ENCODE measurements around the gene CCDC102A.
A peak's percentile ranks its signal among the peaks of the same experiment; 100 is the strongest.

Gene CCDC102A

GRCh38 chr16:57482845-57483545 lies 53.4 kb downstream of the CCDC102A start:
- Histone ChIP-seq H3K27ac (ENCODE audit: low read depth, low read length) (no peak overlapping the region), H3K27me3 (ENCODE audit: insufficient read depth, low read length) (no peaks in the 10 kb centered on the region), H2AFZ (ENCODE audit: low read length, unreplicated experiment) (no peak overlapping the region), H3K79me2 (ENCODE audit: control insufficient read depth, insufficient read depth, low read length, unreplicated experiment) (peaks cover 17% of the 10 kb centered on the region), H3K36me3 (ENCODE audit: insufficient read depth, low read length) (no peaks in the 10 kb centered on the region), H3K4me3 (ENCODE audit: low read depth, low read length) (no peak overlapping the region), H3K4me1 (ENCODE audit: control insufficient read depth, insufficient read depth, low read length, unreplicated experiment) (peaks cover 33% of the 10 kb centered on the region)

- no peak overlapping the region for H3K27ac ChIP-seq (ENCODE audit: low read depth, low read length)
- H3K4me1 ChIP-seq (ENCODE audit: control insufficient read depth, insufficient read depth, low read length, unreplicated experiment), result peaks cover 29% of the 10 kb centered on the region
- H3K4me3 ChIP-seq (ENCODE audit: low read depth, low read length), result no peak overlapping the region
- H3K36me3 ChIP-seq (ENCODE audit: insufficient read depth, low read length), result no peaks in the 10 kb centered on the region
- H3K27me3 ChIP-seq (ENCODE audit: insufficient read depth, low read length), result no peaks in the 10 kb centered on the region
- H3K79me2 ChIP-seq (ENCODE audit: control insufficient read depth, insufficient read depth, low read length, unreplicated experiment), result peaks cover 32% of the 10 kb centered on the region
- H2AFZ ChIP-seq (ENCODE audit: low read length, unreplicated experiment), result no peak overlapping the region
Measured at GRCh38 chr16:57481421-57481820, 55.0 kb downstream of the CCDC102A start.

GRCh38 chr16:57480754-57481230 lies 55.6 kb downstream of the CCDC102A start:
- Histone ChIP-seq H3K27me3 (ENCODE audit: insufficient read depth, low read length) (no peaks in the 10 kb centered on the region), H3K4me1 (ENCODE audit: control insufficient read depth, insufficient read depth, low read length, unreplicated experiment) (peaks cover 29% of the 10 kb centered on the region), H3K4me3 (ENCODE audit: low read depth, low read length) (no peak overlapping the region), H2AFZ (ENCODE audit: low read length, unreplicated experiment) (no peak overlapping the region), H3K79me2 (ENCODE audit: control insufficient read depth, insufficient read depth, low read length, unreplicated experiment) (peaks cover 35% of the 10 kb centered on the region), H3K36me3 (ENCODE audit: insufficient read depth, low read length) (no peaks in the 10 kb centered on the region), H3K27ac (ENCODE audit: low read depth, low read length) (peak overlapping the region; percentile 23)

GRCh38 chr16:57479976-57480753 lies 56.2 kb downstream of the CCDC102A start:
- peak overlapping the region; percentile 81 for H3K4me3 ChIP-seq (ENCODE audit: low read depth, low read length)
- peaks cover 35% of the 10 kb centered on the region for H3K79me2 ChIP-seq (ENCODE audit: control insufficient read depth, insufficient read depth, low read length, unreplicated experiment)
- H3K27ac ChIP-seq (ENCODE audit: low read depth, low read length), result peak overlapping the region; percentile 23
- H3K36me3 ChIP-seq (ENCODE audit: insufficient read depth, low read length), result no peaks in the 10 kb centered on the region
- no peak overlapping the region for H2AFZ ChIP-seq (ENCODE audit: low read length, unreplicated experiment)
- H3K27me3 ChIP-seq (ENCODE audit: insufficient read depth, low read length), result no peaks in the 10 kb centered on the region
- H3K4me1 ChIP-seq (ENCODE audit: control insufficient read depth, insufficient read depth, low read length, unreplicated experiment), result peaks cover 25% of the 10 kb centered on the region

GRCh38 chr16:57479205-57479975 lies 57.0 kb downstream of the CCDC102A start:
- H3K79me2 ChIP-seq (ENCODE audit: control insufficient read depth, insufficient read depth, low read length, unreplicated experiment), result peaks cover 35% of the 10 kb centered on the region
- no peaks in the 10 kb centered on the region for H3K36me3 ChIP-seq (ENCODE audit: insufficient read depth, low read length)
- H3K27me3 ChIP-seq (ENCODE audit: insufficient read depth, low read length), result no peaks in the 10 kb centered on the region
- peak overlapping the region; percentile 81 for H3K4me3 ChIP-seq (ENCODE audit: low read depth, low read length)
- H2AFZ ChIP-seq (ENCODE audit: low read length, unreplicated experiment), result peak overlapping the region; percentile 30
- 0 out of 2 replicates have a peak overlapping the region, but pooled peaks have one; percentile 23 for H3K27ac ChIP-seq (ENCODE audit: low read depth, low read length)
- peaks cover 22% of the 10 kb centered on the region for H3K4me1 ChIP-seq (ENCODE audit: control insufficient read depth, insufficient read depth, low read length, unreplicated experiment)

GRCh38 chr16:57478396-57479204 lies 57.8 kb downstream of the CCDC102A start:
- H3K27ac ChIP-seq (ENCODE audit: low read depth, low read length), result no peak overlapping the region
- no peaks in the 10 kb centered on the region for H3K27me3 ChIP-seq (ENCODE audit: insufficient read depth, low read length)
- H3K79me2 ChIP-seq (ENCODE audit: control insufficient read depth, insufficient read depth, low read length, unreplicated experiment), result peaks cover 35% of the 10 kb centered on the region
- no peak overlapping the region for H2AFZ ChIP-seq (ENCODE audit: low read length, unreplicated experiment)
- peaks cover 22% of the 10 kb centered on the region for H3K4me1 ChIP-seq (ENCODE audit: control insufficient read depth, insufficient read depth, low read length, unreplicated experiment)
- H3K4me3 ChIP-seq (ENCODE audit: low read depth, low read length), result peak overlapping the region; percentile 81
- no peaks in the 10 kb centered on the region for H3K36me3 ChIP-seq (ENCODE audit: insufficient read depth, low read length)

GRCh38 chr16:57477531-57478202 lies 58.7 kb downstream of the CCDC102A start:
- Histone ChIP-seq H3K4me1 (ENCODE audit: control insufficient read depth, insufficient read depth, low read length, unreplicated experiment) (peaks cover 22% of the 10 kb centered on the region), H3K27me3 (ENCODE audit: insufficient read depth, low read length) (no peaks in the 10 kb centered on the region), H3K27ac (ENCODE audit: low read depth, low read length) (no peak overlapping the region), H3K79me2 (ENCODE audit: control insufficient read depth, insufficient read depth, low read length, unreplicated experiment) (peaks cover 35% of the 10 kb centered on the region), H3K36me3 (ENCODE audit: insufficient read depth, low read length) (peaks cover 2% of the 10 kb centered on the region; the same call in 1 of the 2 replicates), H2AFZ (ENCODE audit: low read length, unreplicated experiment) (no peak overlapping the region), H3K4me3 (ENCODE audit: low read depth, low read length) (peak overlapping the region; percentile 81; the same call in 1 of the 2 replicates)

GRCh38 chr16:57476546-57477410 lies 59.6 kb downstream of the CCDC102A start:
- peaks cover 35% of the 10 kb centered on the region for H3K79me2 ChIP-seq (ENCODE audit: control insufficient read depth, insufficient read depth, low read length, unreplicated experiment)
- no peak overlapping the region for H2AFZ ChIP-seq (ENCODE audit: low read length, unreplicated experiment)
- H3K27me3 ChIP-seq (ENCODE audit: insufficient read depth, low read length), result no peaks in the 10 kb centered on the region
- H3K4me3 ChIP-seq (ENCODE audit: low read depth, low read length), result no peak overlapping the region
- no peak overlapping the region for H3K27ac ChIP-seq (ENCODE audit: low read depth, low read length)
- H3K4me1 ChIP-seq (ENCODE audit: control insufficient read depth, insufficient read depth, low read length, unreplicated experiment), result peaks cover 22% of the 10 kb centered on the region
- H3K36me3 ChIP-seq (ENCODE audit: insufficient read depth, low read length), result peaks cover 7% of the 10 kb centered on the region

- peaks cover 12% of the 10 kb centered on the region for H3K36me3 ChIP-seq (ENCODE audit: insufficient read depth, low read length)
- no peak overlapping the region for H3K27ac ChIP-seq (ENCODE audit: low read depth, low read length)
- H3K27me3 ChIP-seq (ENCODE audit: insufficient read depth, low read length), result no peaks in the 10 kb centered on the region
- H2AFZ ChIP-seq (ENCODE audit: low read length, unreplicated experiment), result no peak overlapping the region
- no peak overlapping the region for H3K4me3 ChIP-seq (ENCODE audit: low read depth, low read length)
- H3K4me1 ChIP-seq (ENCODE audit: control insufficient read depth, insufficient read depth, low read length, unreplicated experiment), result peaks cover 28% of the 10 kb centered on the region
- H3K79me2 ChIP-seq (ENCODE audit: control insufficient read depth, insufficient read depth, low read length, unreplicated experiment), result peaks cover 35% of the 10 kb centered on the region
Measured at GRCh38 chr16:57475711-57476339, 60.5 kb downstream of the CCDC102A start.
